ENCODE data around the gene RASSF1.

The RASSF1 gene

DNA sequence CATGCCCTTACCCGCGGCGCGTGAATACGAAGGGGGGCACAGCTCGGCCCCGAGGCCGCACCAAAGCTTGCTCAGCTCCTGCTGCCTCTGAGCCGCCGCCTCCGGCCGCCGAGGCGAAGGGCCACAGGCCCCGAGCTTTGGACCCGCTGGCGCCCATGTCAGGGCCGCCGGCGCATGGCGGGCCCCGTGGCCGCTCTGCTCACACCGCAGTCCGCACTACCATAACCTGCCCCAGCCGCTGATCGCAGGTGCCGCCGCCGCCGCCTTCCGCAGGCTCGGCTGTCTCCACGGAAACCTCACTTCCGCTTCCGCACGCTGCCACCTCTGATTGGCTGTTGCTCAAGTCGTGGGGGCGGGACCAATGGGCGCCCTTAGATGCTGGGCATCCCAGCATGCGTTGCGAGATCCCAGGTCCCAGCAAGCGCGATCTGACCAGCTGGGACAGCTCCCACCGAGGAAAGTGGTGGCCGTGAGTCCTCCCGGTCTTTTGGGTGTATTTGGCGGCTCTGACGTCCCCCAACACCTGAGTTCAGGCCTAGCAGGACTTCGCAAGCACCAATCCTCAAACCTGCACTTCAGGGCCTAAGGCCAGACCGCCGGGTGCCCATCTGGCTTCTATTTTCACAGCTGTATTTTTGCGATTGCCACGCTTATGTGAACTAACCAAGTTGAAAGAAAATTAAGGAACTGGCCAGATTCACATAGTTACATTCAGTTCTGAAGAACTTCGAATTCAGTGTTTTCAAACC lies 12.5 kb downstream of the RASSF1 start, which contains the start of gene TUSC2:
Gene TUSC2, minus strand, starts transcription at position 281 of the 749 bp plus-strand sequence. Its CDS starts 124 bp downstream, at position 157.
- H3K4me1 Mint-ChIP-seq, result peaks cover 14% of the 10 kb centered on the region
- peak within 1 kb of the TSS; percentile 85 for H3K4me3 Mint-ChIP-seq
- H3K9me3 Mint-ChIP-seq, result no peaks in the 10 kb centered on the region
- peaks cover 9% of the 10 kb centered on the region for H3K36me3 Mint-ChIP-seq
- peak within 1 kb of the TSS; percentile 43 for H3K27ac Mint-ChIP-seq
- ATAC-seq (ENCODE audit: low read depth), result peak; percentile 95
- peak; percentile 89 to 92 for DNase-seq (ENCODE audit: low spot score in 2 of 2)
- H3K27me3 Mint-ChIP-seq, result no peaks in the 10 kb centered on the region

DNA sequence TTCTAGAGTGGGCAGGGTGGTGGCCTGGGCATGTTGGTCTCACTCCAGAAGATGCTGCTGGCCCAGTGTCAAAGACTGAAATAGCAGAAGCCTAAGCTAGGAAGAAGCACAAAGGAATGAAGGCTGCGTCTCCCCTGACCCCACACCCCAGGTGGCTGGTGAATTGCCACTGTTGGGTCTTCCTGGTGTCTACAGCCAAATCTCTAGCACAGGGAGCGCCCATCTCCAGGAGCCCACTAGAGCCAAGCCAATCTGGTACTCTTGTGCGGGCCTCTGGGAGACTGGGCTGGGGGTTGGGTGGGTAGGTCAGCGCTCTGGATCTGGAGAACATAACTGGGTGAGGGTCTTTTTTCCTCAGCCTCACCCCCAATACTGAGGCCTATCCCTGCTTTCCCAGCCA lies 13.5 kb downstream of the RASSF1 start:
- DNase-seq (ENCODE audit: low spot score in 2 of 2) (no peak), ATAC-seq (ENCODE audit: low read depth) (no peak)
- H3K4me3 Mint-ChIP-seq, result peak overlapping the region; percentile 85
- H3K4me1 Mint-ChIP-seq, result peaks cover 16% of the 10 kb centered on the region
- peaks cover 9% of the 10 kb centered on the region for H3K36me3 Mint-ChIP-seq
- no peak overlapping the region for H3K27ac Mint-ChIP-seq
- H3K27me3 Mint-ChIP-seq, result no peaks in the 10 kb centered on the region
- H3K9me3 Mint-ChIP-seq, result no peaks in the 10 kb centered on the region

DNA sequence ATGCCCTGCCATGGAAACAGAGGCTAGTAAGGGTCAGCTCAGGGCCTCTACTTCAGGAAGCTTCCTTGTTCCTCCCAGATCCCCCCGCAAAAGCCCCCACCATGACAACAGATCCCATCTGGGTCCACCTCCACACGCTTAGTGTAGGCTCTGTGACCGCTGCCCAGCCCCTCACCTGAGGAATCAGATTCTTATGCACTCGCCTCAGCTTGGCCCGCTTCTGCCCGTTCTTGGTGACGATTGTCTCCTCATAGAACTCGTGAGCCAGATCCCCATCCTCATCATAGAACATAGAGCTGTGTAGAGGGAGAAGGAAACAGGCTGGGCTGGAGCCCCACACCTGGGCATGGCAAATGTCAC lies 14.5 kb downstream of the RASSF1 start:
- peaks cover 16% of the 10 kb centered on the region for H3K4me1 Mint-ChIP-seq

DNA sequence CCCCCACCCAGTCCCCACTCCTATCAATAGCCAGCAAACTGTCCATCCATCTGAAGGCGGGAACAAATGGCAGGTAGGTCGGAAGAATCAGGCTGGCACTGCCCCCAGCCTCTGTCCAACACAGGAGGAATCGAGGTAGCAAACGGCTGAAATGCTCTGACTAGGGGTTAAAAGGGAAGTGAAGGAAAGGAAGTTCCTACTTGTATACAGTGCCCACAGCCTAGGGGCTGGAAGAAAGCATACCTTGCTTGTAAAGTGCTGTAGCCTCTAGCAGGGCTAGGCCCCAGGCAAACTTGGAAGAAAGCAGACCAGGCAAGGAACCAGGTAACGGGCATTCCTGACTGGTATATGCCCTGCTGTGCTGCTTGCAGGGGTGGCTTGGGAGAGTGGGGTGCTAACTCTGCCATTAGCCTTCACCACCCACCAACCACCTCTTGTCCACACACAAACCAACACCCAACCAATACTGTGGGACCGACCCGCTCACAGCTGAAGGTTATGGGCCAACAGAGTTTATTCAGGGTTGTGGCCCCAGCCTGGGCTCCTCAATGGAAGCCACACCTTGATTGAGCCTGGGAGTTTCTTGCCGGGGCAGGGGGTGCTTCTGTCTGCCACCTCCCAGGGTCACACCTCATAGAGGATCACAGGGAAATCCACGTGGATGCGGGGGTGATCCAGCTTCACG lies 15.0 kb downstream of the RASSF1 start:
- DNase-seq (ENCODE audit: low spot score in 2 of 2) (no peak), ATAC-seq (ENCODE audit: low read depth) (no peak)
- Mint-ChIP-seq H3K4me1 (peaks cover 17% of the 10 kb centered on the region), H3K27me3 (no peaks in the 10 kb centered on the region), H3K4me3 (no peak overlapping the region), H3K27ac (no peak overlapping the region), H3K9me3 (no peaks in the 10 kb centered on the region), H3K36me3 (peaks cover 3% of the 10 kb centered on the region)

More for the DNA sequence above, 14.5 kb downstream of the RASSF1 start:
- Mint-ChIP-seq H3K27me3 (no peaks in the 10 kb centered on the region), H3K4me3 (no peak overlapping the region), H3K36me3 (peaks cover 5% of the 10 kb centered on the region), H3K9me3 (no peaks in the 10 kb centered on the region), H3K27ac (no peak overlapping the region)
- ATAC-seq (ENCODE audit: low read depth) (no peak), DNase-seq (ENCODE audit: low spot score in 2 of 2) (no peak)

DNA sequence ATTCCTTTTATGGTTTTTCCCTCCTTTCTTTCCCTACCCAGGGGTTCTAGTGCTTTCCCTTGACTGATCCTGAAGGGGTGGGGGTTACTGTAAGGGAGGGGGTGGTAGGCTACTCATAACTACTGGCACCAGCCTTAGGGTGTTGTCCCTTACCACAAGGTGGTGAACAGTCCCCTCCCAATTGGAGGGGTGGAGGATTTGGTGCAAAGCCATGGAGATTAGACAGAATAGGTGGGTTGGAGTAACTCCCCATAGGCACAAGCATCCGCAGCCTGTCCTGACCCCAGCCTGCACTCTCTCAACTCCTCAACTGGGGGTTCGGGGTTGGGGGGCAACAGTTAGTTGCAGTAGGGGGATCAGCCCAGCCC lies 15.5 kb downstream of the RASSF1 start:
- H3K36me3 Mint-ChIP-seq, result no peaks in the 10 kb centered on the region
- peaks cover 23% of the 10 kb centered on the region for H3K4me1 Mint-ChIP-seq
- no peak overlapping the region for H3K27ac Mint-ChIP-seq
- H3K4me3 Mint-ChIP-seq, result no peak overlapping the region
- no peaks in the 10 kb centered on the region for H3K9me3 Mint-ChIP-seq
- no peak for ATAC-seq (ENCODE audit: low read depth)
- no peak for DNase-seq (ENCODE audit: low spot score in 2 of 2)
- H3K27me3 Mint-ChIP-seq, result no peaks in the 10 kb centered on the region

DNA sequence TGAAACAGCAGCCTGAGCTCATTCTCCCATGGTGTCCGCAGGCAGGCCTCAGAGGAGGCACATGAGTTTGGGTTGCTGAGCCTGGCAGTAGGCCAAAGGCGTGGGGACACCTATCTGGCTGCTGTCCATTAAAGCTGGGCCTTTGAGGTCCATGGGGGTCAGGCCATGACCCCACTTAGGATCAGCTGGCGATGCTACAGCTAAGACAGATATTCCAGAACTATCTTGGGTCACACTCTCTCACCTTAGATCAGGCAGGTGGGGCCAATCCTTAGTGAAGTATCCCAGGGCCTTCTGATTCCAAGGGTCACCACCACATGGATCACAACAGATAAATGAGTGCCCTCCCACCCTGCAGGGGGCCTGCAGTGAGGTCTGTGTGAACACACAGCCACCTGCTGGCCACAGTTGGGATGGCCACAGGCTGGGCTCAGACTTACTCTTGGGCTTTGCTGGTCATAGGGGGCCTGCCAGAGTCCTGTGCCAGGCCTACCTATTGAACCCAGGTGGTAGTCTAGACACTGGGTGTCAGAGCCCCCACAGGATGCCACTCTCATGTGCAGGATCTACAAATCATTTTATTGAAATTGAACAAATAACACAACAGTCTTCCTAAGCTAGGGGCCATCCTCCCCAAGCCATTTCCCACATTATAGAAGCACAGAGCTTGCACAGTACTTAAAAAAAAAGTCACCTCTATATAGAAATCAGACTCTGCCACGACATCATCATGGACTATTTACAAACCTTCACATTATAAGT lies 16.1 kb downstream of the RASSF1 start:
- no peak overlapping the region for H3K27ac Mint-ChIP-seq
- ATAC-seq (ENCODE audit: low read depth), result peak; percentile 10
- no peaks in the 10 kb centered on the region for H3K36me3 Mint-ChIP-seq
- no peaks in the 10 kb centered on the region for H3K9me3 Mint-ChIP-seq
- no peak overlapping the region for H3K4me3 Mint-ChIP-seq
- DNase-seq (ENCODE audit: low spot score in 2 of 2), result no peak
- H3K27me3 Mint-ChIP-seq, result no peaks in the 10 kb centered on the region
- H3K4me1 Mint-ChIP-seq, result peaks cover 25% of the 10 kb centered on the region

DNA sequence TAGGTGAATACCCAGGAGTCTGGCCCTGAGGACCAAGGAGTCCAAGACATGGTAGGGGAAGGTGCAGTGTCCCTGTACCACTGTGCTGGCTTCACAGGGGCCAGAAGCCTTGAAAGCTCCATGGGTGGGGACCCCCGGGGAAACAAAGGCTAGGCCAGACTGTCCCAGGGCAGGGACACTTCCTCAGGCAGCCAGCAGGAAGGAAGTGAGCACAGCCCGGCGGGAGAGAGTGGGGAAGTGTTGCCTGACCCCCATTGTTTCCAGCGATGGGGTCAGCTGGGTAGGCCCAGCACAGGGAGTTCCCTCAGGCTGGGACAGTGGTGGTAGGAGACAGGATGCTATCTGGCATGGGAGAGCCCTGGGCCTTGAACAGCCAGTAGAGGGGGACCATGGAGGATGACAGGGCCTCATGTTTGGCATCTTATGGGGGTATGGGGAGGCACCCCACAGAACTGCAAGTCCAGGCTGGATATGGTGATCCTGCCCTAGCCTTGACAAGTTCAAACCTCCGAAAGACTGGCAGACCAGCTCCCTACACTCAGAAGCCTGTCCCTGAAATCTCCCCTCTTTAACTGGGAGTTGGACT lies 16.9 kb downstream of the RASSF1 start:
- H3K4me1 Mint-ChIP-seq, result peaks cover 33% of the 10 kb centered on the region
- no peaks in the 10 kb centered on the region for H3K9me3 Mint-ChIP-seq
- no peak overlapping the region for H3K4me3 Mint-ChIP-seq
- no peaks in the 10 kb centered on the region for H3K27me3 Mint-ChIP-seq
- no peaks in the 10 kb centered on the region for H3K36me3 Mint-ChIP-seq
- DNase-seq (ENCODE audit: low spot score in 2 of 2) (no peak), ATAC-seq (ENCODE audit: low read depth) (no peak)
- H3K27ac Mint-ChIP-seq, result no peak overlapping the region

DNA sequence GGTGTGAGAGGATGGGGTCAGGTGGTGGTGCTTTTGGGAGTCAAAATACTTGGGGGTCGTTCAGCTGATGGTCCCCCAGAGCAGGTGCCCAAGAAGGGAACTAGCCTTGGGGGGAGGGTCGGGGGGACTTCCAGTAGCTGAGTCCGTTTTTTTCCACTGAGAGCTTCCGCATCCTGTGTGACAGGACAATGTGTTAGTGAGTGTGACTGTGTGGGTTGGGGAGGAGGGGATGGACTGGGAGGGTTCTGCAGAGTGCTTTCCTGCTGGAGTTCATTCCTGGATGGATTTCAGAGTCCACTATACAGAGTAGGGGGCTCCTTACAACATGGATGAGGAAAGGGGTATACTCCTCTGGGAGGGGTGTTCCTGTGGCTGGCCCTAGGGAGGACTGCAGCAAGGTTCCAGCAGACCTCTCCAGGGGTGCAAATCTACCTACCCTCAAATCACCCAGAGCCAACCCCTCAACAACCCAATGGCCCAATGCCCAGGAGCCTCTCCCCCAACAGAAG lies 17.5 kb downstream of the RASSF1 start:
- Mint-ChIP-seq H3K27me3 (no peaks in the 10 kb centered on the region), H3K4me1 (peaks cover 34% of the 10 kb centered on the region), H3K4me3 (peak overlapping the region; percentile 3), H3K36me3 (no peaks in the 10 kb centered on the region), H3K9me3 (no peaks in the 10 kb centered on the region), H3K27ac (no peak overlapping the region)
- DNase-seq (ENCODE audit: low spot score in 2 of 2), result no peak
- no peak for ATAC-seq (ENCODE audit: low read depth)

DNA sequence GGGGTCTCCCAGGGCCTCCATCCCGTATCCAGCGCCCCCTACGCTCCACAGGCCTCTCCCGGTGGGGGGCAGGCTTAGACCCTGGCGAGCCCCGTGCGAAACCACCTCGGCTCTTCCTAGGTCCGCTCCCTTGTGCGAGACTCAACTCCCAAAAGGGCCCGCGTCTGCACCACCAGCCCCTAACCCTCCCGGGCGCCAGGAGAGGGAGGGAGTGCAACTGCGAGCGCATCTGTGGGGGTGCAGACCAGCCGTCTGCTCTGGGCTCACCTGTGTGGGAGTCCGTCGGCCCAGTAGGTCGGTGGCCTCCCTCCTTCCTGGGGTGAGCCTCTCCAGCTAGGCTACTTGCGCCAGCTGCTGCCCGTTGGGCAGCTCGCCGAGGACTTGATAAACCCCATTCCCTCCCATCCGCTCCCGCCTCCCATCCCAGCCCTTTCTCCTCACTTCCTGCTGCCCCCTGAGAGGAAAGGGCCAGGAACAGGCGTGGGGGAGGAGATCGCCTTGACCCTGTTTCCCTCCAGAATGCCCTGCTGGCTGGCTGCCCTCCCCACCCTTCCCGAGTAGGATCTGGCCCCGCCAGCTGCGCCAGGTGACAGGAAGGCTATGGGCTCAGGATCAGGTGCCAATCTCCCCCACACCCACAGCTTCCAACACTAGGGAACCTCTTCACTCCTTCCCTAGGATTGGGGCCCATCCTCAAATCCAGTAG lies 18.1 kb downstream of the RASSF1 start, which contains the start of gene HYAL2:
Gene HYAL2, minus strand, starts transcription at position 360 of the 706 bp plus-strand sequence. CDS start 2,256 bp downstream, outside the sequence.
- Mint-ChIP-seq H3K9me3 (no peaks in the 10 kb centered on the region), H3K4me3 (peak within 1 kb of the TSS; percentile 86), H3K36me3 (no peaks in the 10 kb centered on the region), H3K27me3 (no peaks in the 10 kb centered on the region), H3K4me1 (peaks cover 36% of the 10 kb centered on the region), H3K27ac (peak within 1 kb of the TSS; percentile 91)
- ATAC-seq (ENCODE audit: low read depth) (no peak), DNase-seq (ENCODE audit: low spot score in 2 of 2) (no peak)

DNA sequence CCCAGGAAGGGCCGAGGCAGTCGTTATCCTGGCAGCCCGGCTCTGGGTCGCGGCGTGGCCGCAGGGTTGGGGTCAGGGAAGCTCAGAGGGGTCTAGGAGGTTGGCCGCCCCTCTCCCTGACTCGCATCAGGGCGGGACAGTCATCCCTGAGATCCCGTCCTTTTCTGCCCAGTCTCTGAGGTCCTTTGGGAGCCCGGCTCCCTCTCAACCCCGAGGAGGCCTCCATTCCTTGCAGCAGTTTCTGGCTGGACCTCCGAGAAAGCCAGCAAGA lies 18.6 kb downstream of the RASSF1 start:
- no peaks in the 10 kb centered on the region for H3K36me3 Mint-ChIP-seq
- no peaks in the 10 kb centered on the region for H3K9me3 Mint-ChIP-seq
- ATAC-seq (ENCODE audit: low read depth) (no peak), DNase-seq (ENCODE audit: low spot score in 2 of 2) (no peak)
- no peaks in the 10 kb centered on the region for H3K27me3 Mint-ChIP-seq
- H3K4me3 Mint-ChIP-seq, result no peak overlapping the region
- no peak overlapping the region for H3K27ac Mint-ChIP-seq
- peaks cover 36% of the 10 kb centered on the region for H3K4me1 Mint-ChIP-seq

DNA sequence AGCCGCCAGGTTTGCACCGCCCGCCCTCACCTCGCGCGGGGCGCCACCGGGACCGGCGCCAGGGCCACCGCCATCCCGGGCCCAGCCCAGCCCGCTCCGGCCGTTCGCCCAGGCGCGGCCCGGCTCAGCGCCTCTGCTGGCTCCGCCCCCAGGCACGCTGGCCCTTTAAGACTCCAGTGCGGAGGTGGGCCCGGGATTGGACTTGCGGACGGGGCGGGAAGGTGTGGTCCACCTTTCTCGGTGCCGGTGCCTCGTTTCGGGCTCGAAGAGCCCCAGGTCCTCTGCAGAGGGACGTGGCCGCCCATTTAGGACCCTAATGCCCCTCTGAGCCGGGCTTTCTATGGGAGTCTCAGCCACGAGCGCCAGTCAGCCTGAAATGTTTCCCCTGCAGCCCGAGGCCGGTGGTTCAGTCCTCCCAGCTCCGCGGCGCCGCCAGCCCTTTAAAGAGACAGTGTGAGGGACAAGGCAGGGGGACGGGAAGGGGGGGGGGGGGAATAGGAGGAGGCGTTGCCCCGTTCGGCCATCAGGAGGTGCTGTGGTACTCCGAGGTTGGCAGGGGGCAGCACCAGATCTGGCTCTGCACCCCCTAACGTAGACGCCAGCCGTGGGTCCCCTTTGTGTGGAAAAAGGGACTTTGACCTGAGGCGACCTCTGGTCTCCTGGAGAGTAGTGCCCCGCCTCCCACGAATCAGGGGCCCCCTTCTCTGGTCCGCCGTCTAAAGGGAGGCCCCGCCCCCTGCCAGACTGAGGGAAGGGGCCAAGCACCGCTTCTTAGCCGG lies 19.1 kb downstream of the RASSF1 start:
- Mint-ChIP-seq H3K4me1 (peaks cover 37% of the 10 kb centered on the region), H3K9me3 (no peaks in the 10 kb centered on the region), H3K27me3 (no peaks in the 10 kb centered on the region), H3K36me3 (no peaks in the 10 kb centered on the region), H3K4me3 (peak overlapping the region; percentile 86), H3K27ac (peak overlapping the region; percentile 91)
- DNase-seq (ENCODE audit: low spot score in 2 of 2), result peak; percentile 78 to 81
- ATAC-seq (ENCODE audit: low read depth), result peak; percentile 77

DNA sequence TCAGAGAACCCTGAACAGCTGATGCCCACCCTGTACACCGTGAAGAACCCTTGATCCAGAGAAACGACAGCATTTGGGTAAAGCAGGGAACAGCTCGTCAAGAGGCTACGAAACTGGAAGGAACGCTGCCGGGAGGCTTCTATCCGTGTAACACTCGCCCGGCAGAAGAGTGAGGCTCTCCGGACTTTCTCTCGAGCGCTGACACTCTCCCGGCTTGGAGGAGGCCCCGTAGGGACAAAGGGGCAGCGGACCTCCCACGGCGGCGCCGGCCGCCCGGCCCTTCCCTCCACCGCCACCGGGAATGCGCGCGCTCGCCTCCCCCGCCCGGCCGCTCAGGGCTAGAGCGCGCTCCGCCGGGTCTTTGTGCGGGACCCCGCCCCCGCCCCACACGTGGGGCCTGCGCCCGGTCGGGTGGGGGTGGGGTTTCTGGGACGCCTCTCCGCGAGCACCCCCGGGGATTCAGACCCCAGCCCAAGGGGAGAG lies 19.7 kb downstream of the RASSF1 start:
- peak; percentile 56 for ATAC-seq (ENCODE audit: low read depth)
- H3K27ac Mint-ChIP-seq, result peak overlapping the region; percentile 91
- H3K4me1 Mint-ChIP-seq, result peaks cover 38% of the 10 kb centered on the region

More for the DNA sequence above, 19.7 kb downstream of the RASSF1 start:
- no peaks in the 10 kb centered on the region for H3K27me3 Mint-ChIP-seq
- H3K4me3 Mint-ChIP-seq, result peak overlapping the region; percentile 91
- DNase-seq (ENCODE audit: low spot score in 2 of 2), result no peak
- no peaks in the 10 kb centered on the region for H3K36me3 Mint-ChIP-seq
- no peaks in the 10 kb centered on the region for H3K9me3 Mint-ChIP-seq

Measured in memory B cell (primary cell).